ENCODE data around the gene AGAP2. TPM values are rescaled to one million over a fixed set of nuclear protein-coding genes. Genes with fewer than 3 reads are reported as not detected.
A peak's percentile ranks its signal among the peaks of the same experiment; 100 is the strongest.

Gene AGAP2
- total RNA-seq, 4 donors from 2014 or later, result 0.29 to 6.3 (median 2.6) TPM

DNA sequence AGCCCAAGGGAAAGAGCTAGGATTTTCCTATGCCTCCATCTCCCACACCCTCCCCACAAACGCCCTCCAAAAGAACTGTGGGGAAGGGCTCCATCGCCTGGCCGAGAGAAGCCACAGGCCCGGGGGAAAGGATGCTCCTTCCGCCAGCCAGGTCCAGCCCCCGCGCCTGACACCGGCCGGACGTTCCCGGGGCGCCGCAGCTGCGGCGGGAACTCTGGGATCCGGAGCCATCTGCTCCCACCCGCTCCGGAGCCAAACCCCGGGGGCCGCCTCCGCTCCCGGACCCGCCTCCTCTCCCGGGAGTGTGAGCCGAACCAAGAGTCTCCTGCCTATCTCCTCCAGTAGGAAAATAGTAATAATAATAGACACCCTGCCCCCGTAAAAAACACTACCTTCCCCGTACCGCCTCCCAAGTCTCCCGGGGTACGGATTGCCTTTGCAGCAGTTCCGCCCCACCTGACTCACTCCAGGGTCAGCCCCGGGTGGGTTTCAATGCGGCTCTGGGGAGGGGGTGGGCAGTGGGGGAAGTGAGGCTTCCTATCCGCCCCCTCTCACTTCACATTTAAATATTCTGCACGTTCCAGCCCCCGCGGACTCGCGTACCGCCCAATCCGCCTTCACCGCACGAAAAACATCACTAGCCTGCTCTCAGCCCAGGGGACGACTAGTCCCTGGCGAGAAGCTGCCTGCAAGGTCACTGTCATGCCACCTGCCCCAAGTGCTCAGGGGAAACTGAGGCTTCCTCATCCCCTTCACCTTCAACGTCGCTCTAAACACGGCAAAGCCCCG is 2.4 kb downstream of the AGAP2 start:
- peaks cover 0 to 29% of the 10 kb centered on the region in 2 donors for H3K4me1 ChIP-seq
- intact Hi-C loops (cut with DNase I; ENCODE audit: low total_unique reads), result no loop called here
- H3K9me3 ChIP-seq, result no peaks in the 10 kb centered on the region
- peaks cover 18 to 29% of the 10 kb centered on the region in 2 donors for H3K27me3 ChIP-seq
- TF ChIP-seq, protein P1, sequence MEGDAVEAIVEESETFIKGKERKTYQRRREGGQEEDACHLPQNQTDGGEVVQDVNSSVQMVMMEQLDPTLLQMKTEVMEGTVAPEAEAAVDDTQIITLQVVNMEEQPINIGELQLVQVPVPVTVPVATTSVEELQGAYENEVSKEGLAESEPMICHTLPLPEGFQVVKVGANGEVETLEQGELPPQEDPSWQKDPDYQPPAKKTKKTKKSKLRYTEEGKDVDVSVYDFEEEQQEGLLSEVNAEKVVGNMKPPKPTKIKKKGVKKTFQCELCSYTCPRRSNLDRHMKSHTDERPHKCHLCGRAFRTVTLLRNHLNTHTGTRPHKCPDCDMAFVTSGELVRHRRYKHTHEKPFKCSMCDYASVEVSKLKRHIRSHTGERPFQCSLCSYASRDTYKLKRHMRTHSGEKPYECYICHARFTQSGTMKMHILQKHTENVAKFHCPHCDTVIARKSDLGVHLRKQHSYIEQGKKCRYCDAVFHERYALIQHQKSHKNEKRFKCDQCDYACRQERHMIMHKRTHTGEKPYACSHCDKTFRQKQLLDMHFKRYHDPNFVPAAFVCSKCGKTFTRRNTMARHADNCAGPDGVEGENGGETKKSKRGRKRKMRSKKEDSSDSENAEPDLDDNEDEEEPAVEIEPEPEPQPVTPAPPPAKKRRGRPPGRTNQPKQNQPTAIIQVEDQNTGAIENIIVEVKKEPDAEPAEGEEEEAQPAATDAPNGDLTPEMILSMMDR (IDR thresholded peaks at IDR 0.05), result peak in 1 of 4 experiments; percentile 26
- no peak for TF ChIP-seq POLR2A (IDR thresholded peaks at IDR 0.05)
- no peaks in the 10 kb centered on the region for H3K36me3 ChIP-seq
- DNase-seq, result peak in 1 of 2 donors; percentile 43
- H3K27ac ChIP-seq, result no peak overlapping the region
- no peak overlapping the region for H3K4me3 ChIP-seq

GRCh38 chr12:57735198-57735855 is 3.2 kb downstream of the AGAP2 start:
- intact Hi-C loops (cut with DNase I; ENCODE audit: low total_unique reads), result no loop called here
- TF ChIP-seq, protein P1 (IDR thresholded peaks at IDR 0.05), result no peak
- no peak for TF ChIP-seq POLR2A (IDR thresholded peaks at IDR 0.05)
- no peaks in the 10 kb centered on the region for H3K36me3 ChIP-seq
- no peak overlapping the region for H3K4me3 ChIP-seq
- peaks cover 18 to 29% of the 10 kb centered on the region in 2 donors for H3K27me3 ChIP-seq
- no peaks in the 10 kb centered on the region for H3K9me3 ChIP-seq
- peaks cover 0 to 29% of the 10 kb centered on the region in 2 donors for H3K4me1 ChIP-seq
- H3K27ac ChIP-seq, result no peak overlapping the region
- DNase-seq, result no peak

GRCh38 chr12:57734591-57734990 is 4.0 kb downstream of the AGAP2 start:
- intact Hi-C loops (cut with DNase I; ENCODE audit: low total_unique reads), result no loop called here
- no peak overlapping the region for H3K4me3 ChIP-seq
- H3K4me1 ChIP-seq, result peaks cover 0 to 29% of the 10 kb centered on the region in 2 donors
- H3K27ac ChIP-seq, result no peak overlapping the region
- peaks cover 17 to 29% of the 10 kb centered on the region in 2 donors for H3K27me3 ChIP-seq
- DNase-seq, result no peak
- no peaks in the 10 kb centered on the region for H3K36me3 ChIP-seq
- H3K9me3 ChIP-seq, result no peaks in the 10 kb centered on the region
- TF ChIP-seq, protein P1 (IDR thresholded peaks at IDR 0.05), result no peak
- TF ChIP-seq POLR2A (IDR thresholded peaks at IDR 0.05), result no peak

DNA sequence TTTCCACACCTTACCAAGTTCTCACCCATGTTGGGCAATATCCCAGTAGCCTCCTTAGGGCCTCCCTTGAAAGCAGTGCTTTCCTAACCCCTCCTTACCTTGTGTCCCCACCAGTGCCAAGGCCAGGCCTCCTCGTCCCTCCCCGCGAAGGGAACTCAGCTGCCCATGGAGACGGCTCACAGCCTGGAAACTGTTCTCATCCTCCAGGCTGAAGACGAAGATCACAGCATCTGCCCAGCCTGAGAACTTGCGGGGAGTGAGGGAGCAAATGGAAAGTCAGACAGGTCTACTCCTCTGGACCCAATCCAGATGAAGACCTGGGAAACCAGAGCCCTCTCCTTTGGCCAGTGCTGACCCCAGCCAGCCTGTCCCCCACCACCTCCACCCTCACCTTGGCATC is 4.6 kb downstream of the AGAP2 start:
- Histone ChIP-seq H3K4me3 (no peak overlapping the region), H3K36me3 (no peaks in the 10 kb centered on the region), H3K27ac (no peak overlapping the region), H3K9me3 (no peaks in the 10 kb centered on the region), H3K4me1 (peaks cover 0 to 29% of the 10 kb centered on the region in 2 donors), H3K27me3 (peaks cover 13 to 29% of the 10 kb centered on the region in 2 donors)
- no peak for DNase-seq
- intact Hi-C loops (cut with DNase I; ENCODE audit: low total_unique reads), result no loop called here
- TF ChIP-seq POLR2A (IDR thresholded peaks at IDR 0.05), result no peak
- TF ChIP-seq, protein P1 (IDR thresholded peaks at IDR 0.05), result no peak
